ENCODE measurements around the gene SUV39H2.
A peak's percentile ranks its signal among the peaks of the same experiment; 100 is the strongest.
"Not testable (repeated sequence)": the region's sequence is repeated elsewhere in the genome, so short reads cannot be mapped to it uniquely, and the experiment has no call there.

Gene SUV39H2

GRCh38 chr10:14942147-14942949, 63.7 kb downstream of the SUV39H2 start:
- DNase-seq, result not testable (repeated sequence)

GRCh38 chr10:14942950-14943338, 64.3 kb downstream of the SUV39H2 start:
- not testable (repeated sequence) for DNase-seq

GRCh38 chr10:14945108-14945507, 66.4 kb downstream of the SUV39H2 start:
- no peak for DNase-seq

- DNase-seq, result no peak
These were observed 68.6 kb downstream of the SUV39H2 start for GRCh38 chr10:14947268-14947667.

- no peak for DNase-seq
These were observed 70.6 kb downstream of the SUV39H2 start for GRCh38 chr10:14949291-14949690.

- no peak for DNase-seq
These were observed 74.3 kb downstream of the SUV39H2 start for GRCh38 chr10:14952851-14953423.

GRCh38 chr10:14953424-14954000, 74.8 kb downstream of the SUV39H2 start:
- peak; percentile 25 for DNase-seq

All from NCI-H1105 treated with DMSO at 0.1 percent for 48 hours (cell line).